Spleen (tissue), 13 donors: ENCODE results near the gene ANKRD17. TPM values are rescaled to one million over a fixed set of nuclear protein-coding genes. Genes with fewer than 3 reads are reported as not detected.
A peak's percentile ranks its signal among the peaks of the same experiment; 100 is the strongest.

ENCODE experiments used
- DNase-seq: peaks from one replicate; pipeline ENCODE4 v3.0.0-alpha.2; 2020
- H3K27ac ChIP-seq, 8 donors: fragments of 200-600 bp; sonication (generic) in 7 of 8; 1 replicate in 4 of 8; 2 replicates in 4 of 8; pipeline versions ENCODE4 v1.5.0 to v1.8.0; 2016 to 2021; ENCODE audit warnings: inconsistent platforms in 4 of 8, mild to moderate bottlenecking in 4 of 8, moderate library complexity in 1 of 8
- H3K27me3 ChIP-seq, 7 donors: fragments of 200-600 bp; sonication (generic) in 6 of 7; replicated peaks in 1 of 7; 1 replicate in 4 of 7; 2 replicates in 3 of 7; pipeline versions ENCODE4 v1.5.0 to v1.8.0; 2016 to 2021; ENCODE audit warnings: inconsistent platforms in 3 of 7, mild to moderate bottlenecking in 1 of 7
- H3K36me3 ChIP-seq, 6 donors: fragments of 200-600 bp; sonication (generic) in 5 of 6; 1 replicate in 4 of 6; 2 replicates in 2 of 6; pipeline versions ENCODE4 v1.5.0 to v1.8.0; 2016 to 2021; ENCODE audit warnings: inconsistent platforms in 2 of 6
- H3K4me1 ChIP-seq, 6 donors: fragments of 200-600 bp; sonication (generic) in 5 of 6; 1 replicate in 3 of 6; 2 replicates in 3 of 6; pipeline versions ENCODE4 v1.5.0 to v1.8.0; 2016 to 2021; ENCODE audit warnings: inconsistent platforms in 3 of 6
- H3K4me3 ChIP-seq, 8 donors: fragments of 200-600 bp; sonication (generic) in 7 of 8; 1 replicate in 4 of 8; 2 replicates in 4 of 8; pipeline versions ENCODE4 v1.5.0 to v1.8.0; 2016 to 2021; ENCODE audit warnings: inconsistent platforms in 4 of 8, mild to moderate bottlenecking in 4 of 8, moderate library complexity in 2 of 8
- H3K9me3 ChIP-seq, 8 donors: fragments of 200-600 bp; sonication (generic) in 7 of 8; 1 replicate in 4 of 8; 2 replicates in 4 of 8; pipeline versions ENCODE4 v1.5.0 to v1.8.0; 2016 to 2021; ENCODE audit warnings: inconsistent platforms in 4 of 8
- POLR2A ChIP-seq, 3 donors: fragments of 450-650 bp; IDR thresholded peaks; one replicate each; pipeline ENCODE4 v1.5.1; 2017; ENCODE audit warnings: antibody characterized with exemption in 3 of 3, mild to moderate bottlenecking in 1 of 3
- POLR2AphosphoS5 ChIP-seq, 3 donors: sonication (generic); formaldehyde crosslinking; IDR thresholded peaks; one replicate each; pipeline ENCODE4 v1.5.1; 2017; ENCODE audit warnings: antibody characterized with exemption in 3 of 3
- WGBS, 5 donors: extraction: QIAGEN DNeasy Blood & Tissue Kit in 3 of 5; methylation state at CpG; one replicate each; pipeline versions ENCODE4 v1.1.5 to v1.1.7; 2013 to 2018; 5-methylcytosine and 5-hydroxymethylcytosine counted together
- intact Hi-C: fragments of 100-400 bp; cut with DNase I; formaldehyde crosslinking; loops from one replicate; pipeline ENCODE4 v1.15.0; 2023; ENCODE audit warnings: low total_unique reads
- long read RNA-seq, 2 donors: transcript quantifications; one replicate each; lab custom pipeline, GENCODE V29; 2026
- polyA plus RNA-seq, 3 donors: library from polyadenylated mRNA; stranded (reverse); fragments of 200-250 nt; gene quantifications; one replicate each; pipeline ENCODE4 v1.2.1, GENCODE V29; 2013
- total RNA-seq, 7 donors: library from RNA; depleted of rRNA in 3 of 7; stranded (reverse); fragments of >200 nt in 3 of 7; fragmentation: NEBNext Ultra II Directional in 4 of 7; extraction: Animal tissue kit (Norgen Biotek cat#: 25700) in 4 of 7; gene quantifications; one replicate each; pipeline versions ENCODE4 v1.1.0 to v1.2.1, GENCODE V29; 2016 to 2021
- TF ChIP-seq, protein P1 (sequence below), 11 experiments: fragments of 200-600 bp in 7 of 11; fragments of 450-650 bp in 4 of 11; sonication (generic) in 4 of 11; IDR thresholded peaks in 8 of 11; conservative IDR thresholded peaks in 3 of 11; 1 replicate in 7 of 11; 2 replicates in 4 of 11; pipeline versions ENCODE4 v1.4.0 to v1.8.0; 2016 to 2021; ENCODE audit warnings: antibody characterized with exemption in 11 of 11, inconsistent platforms in 4 of 11, mild to moderate bottlenecking in 1 of 11
- donor health status: healthy with polysubstance abuse.
- donor health status: DM: no; HTN: no; CAD: no; lungs with moderate emphysema.
- donor health status: DM: no; HTN: no; CAD: no.
- donor health status: Bipolar disorder and iron deficiency.
- donor health status: healthy.
- donor health status: DM: no; HTN: no; CAD: no.
- donor health status: DM: yes; HTN: yes; CAD: no.

ANKRD17 gene, protein sequence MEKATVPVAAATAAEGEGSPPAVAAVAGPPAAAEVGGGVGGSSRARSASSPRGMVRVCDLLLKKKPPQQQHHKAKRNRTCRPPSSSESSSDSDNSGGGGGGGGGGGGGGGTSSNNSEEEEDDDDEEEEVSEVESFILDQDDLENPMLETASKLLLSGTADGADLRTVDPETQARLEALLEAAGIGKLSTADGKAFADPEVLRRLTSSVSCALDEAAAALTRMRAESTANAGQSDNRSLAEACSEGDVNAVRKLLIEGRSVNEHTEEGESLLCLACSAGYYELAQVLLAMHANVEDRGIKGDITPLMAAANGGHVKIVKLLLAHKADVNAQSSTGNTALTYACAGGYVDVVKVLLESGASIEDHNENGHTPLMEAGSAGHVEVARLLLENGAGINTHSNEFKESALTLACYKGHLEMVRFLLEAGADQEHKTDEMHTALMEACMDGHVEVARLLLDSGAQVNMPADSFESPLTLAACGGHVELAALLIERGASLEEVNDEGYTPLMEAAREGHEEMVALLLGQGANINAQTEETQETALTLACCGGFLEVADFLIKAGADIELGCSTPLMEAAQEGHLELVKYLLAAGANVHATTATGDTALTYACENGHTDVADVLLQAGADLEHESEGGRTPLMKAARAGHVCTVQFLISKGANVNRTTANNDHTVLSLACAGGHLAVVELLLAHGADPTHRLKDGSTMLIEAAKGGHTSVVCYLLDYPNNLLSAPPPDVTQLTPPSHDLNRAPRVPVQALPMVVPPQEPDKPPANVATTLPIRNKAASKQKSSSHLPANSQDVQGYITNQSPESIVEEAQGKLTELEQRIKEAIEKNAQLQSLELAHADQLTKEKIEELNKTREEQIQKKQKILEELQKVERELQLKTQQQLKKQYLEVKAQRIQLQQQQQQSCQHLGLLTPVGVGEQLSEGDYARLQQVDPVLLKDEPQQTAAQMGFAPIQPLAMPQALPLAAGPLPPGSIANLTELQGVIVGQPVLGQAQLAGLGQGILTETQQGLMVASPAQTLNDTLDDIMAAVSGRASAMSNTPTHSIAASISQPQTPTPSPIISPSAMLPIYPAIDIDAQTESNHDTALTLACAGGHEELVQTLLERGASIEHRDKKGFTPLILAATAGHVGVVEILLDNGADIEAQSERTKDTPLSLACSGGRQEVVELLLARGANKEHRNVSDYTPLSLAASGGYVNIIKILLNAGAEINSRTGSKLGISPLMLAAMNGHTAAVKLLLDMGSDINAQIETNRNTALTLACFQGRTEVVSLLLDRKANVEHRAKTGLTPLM (N-terminal part only)
- total RNA-seq (10 to 100 TPM; 53.1 to 71.5 (median 63.3) TPM), polyA plus RNA-seq (1 to 10 TPM; 7.1 to 8.0 (median 7.4) TPM)
- long read RNA-seq, donor 1, partial matches to known transcripts = 19 of 19 reads
- long read RNA-seq, donor 1, other reads (novel, unspliced or antisense) = 0 of 19 reads
- long read RNA-seq, donor 2, partial matches to known transcripts = 10 of 11 reads
- long read RNA-seq, donor 2, other reads (novel, unspliced or antisense) = 0 of 11 reads

DNA sequence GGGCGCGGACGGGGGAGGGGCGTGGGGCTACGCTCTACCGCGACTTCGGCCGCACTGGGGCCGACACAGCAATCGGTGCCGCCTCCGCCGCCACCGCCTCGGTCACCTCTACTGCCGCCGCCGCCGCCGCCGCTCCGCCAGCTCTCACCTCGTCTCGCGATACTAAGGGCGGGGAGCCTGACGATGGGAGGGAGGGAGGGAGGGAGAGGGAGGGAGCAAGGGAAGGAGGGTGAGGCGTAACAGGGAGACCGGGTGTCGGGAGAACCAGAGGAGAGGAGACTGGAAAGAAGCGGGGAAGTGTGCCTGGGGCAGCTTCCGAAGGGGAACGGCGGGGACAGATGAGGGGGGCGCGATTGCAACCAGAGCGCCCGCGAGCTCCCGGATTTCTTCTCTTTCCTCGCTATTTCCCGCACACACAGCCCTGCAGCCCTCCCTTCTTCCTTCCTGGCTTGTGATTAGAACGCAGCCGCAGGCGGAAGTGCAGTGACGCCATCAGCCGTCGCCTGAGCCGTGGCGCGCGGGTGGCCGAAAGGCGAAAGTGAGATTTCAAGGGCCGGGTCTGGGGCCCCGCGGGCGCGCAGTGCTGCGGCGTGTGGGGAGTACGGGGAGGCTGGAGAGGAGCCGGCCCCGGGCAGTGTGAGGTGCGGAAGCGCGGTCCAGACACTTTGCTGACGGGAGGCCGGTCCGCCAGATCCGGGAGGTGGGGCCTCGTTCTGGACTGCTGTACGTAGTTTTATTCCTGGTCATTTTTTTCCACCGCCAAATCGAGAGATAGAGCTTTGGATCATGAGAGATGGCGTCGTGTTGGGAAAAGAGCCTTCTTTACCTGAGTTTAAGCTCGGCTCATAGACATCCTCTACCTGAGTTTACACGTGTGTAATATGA is at the start of gene ANKRD17:
ANKRD17 (minus strand) TSS at position 113 of the 885 bp plus-strand sequence. CDS start 130 bp downstream, outside the sequence.
- DNase-seq = peak; percentile 99
- peaks cover 33 to 72% (median 58%) of the 10 kb centered on the region in 6 donors for H3K4me1 ChIP-seq
- intact Hi-C loops = no loop called here
- H3K27ac ChIP-seq = peak within 1 kb of the TSS; percentile 86 to 99 (median 98)
- no peaks in the 10 kb centered on the region for H3K9me3 ChIP-seq
- peaks cover 0 to 8% (median 0%) of the 10 kb centered on the region in 6 donors for H3K36me3 ChIP-seq
- WGBS, 5 donors = 0 to 1% (median 1%) methylated on average over 63 to 79 of the region's 80 CpGs
- peak; percentile 12 to 54 (median 42) for TF ChIP-seq POLR2A (IDR thresholded peaks at IDR 0.05)
- TF ChIP-seq, protein P1, sequence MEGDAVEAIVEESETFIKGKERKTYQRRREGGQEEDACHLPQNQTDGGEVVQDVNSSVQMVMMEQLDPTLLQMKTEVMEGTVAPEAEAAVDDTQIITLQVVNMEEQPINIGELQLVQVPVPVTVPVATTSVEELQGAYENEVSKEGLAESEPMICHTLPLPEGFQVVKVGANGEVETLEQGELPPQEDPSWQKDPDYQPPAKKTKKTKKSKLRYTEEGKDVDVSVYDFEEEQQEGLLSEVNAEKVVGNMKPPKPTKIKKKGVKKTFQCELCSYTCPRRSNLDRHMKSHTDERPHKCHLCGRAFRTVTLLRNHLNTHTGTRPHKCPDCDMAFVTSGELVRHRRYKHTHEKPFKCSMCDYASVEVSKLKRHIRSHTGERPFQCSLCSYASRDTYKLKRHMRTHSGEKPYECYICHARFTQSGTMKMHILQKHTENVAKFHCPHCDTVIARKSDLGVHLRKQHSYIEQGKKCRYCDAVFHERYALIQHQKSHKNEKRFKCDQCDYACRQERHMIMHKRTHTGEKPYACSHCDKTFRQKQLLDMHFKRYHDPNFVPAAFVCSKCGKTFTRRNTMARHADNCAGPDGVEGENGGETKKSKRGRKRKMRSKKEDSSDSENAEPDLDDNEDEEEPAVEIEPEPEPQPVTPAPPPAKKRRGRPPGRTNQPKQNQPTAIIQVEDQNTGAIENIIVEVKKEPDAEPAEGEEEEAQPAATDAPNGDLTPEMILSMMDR (IDR thresholded peaks at IDR 0.05 in 8 of 11, conservative IDR thresholded peaks at IDR 0.05 in 3 of 11) = peak in 9 of 11 experiments; percentile 18 to 69 (median 36)
- peak; percentile 97 to 99 (median 98) for TF ChIP-seq POLR2AphosphoS5 (IDR thresholded peaks at IDR 0.05)
- no peaks in the 10 kb centered on the region for H3K27me3 ChIP-seq
- peak within 1 kb of the TSS; percentile 67 to 94 (median 80) for H3K4me3 ChIP-seq

DNA sequence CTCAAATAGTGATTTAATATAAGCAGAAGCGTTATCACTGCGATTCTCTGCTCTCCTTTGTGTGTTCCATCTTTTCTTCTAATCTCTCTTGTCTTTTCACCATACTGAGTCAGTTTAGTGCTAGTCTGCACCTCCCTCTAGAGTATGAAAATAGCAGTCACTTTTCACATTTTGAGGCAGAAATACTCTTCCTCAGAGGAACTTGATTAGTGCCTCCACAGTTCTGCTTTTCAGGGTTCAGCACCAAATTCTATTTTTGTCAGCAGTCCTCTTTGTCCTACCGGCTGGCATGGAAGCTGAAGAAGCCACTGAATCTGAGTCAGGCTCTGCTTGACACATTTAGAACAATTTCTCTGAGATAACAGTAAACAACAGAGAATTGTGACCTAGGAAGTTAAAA is 49.7 kb upstream of the ANKRD17 start:
- TF ChIP-seq, protein P1 (IDR thresholded peaks at IDR 0.05 in 8 of 11, conservative IDR thresholded peaks at IDR 0.05 in 3 of 11) = no peak
- no peak for TF ChIP-seq POLR2A (IDR thresholded peaks at IDR 0.05)
- TF ChIP-seq POLR2AphosphoS5 (IDR thresholded peaks at IDR 0.05) = no peak
- WGBS, 5 donors = 49 to 54% (median 52%) methylated on average over 3 of the region's 3 CpGs
- Histone ChIP-seq H3K4me3 (no peak overlapping the region), H3K27ac (no peak overlapping the region), H3K36me3 (no peaks in the 10 kb centered on the region), H3K9me3 (no peaks in the 10 kb centered on the region), H3K4me1 (peaks cover 0 to 3% (median 0%) of the 10 kb centered on the region in 6 donors), H3K27me3 (no peaks in the 10 kb centered on the region)
- DNase-seq = no peak
- intact Hi-C loops = no loop called here

DNA sequence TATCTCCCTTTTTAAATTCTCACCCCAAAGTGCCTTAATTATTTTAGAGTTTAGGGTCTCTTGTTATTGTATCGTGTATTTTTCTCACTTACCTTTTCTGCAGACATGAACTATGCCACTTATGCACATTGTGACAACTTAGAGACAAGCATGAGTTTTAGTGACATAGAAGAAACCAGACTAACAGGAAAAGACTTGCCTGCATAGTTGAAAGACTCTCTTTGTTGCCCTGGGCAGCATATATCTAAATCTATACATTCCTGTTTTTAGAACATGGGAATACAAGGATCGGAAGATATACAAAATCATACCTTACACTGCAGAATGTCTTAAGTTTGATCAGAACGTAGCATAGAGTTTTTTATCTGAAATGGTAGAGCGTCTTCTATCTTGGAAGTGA is 45.1 kb upstream of the ANKRD17 start:
- intact Hi-C loops = no loop called here
- no peak overlapping the region for H3K4me3 ChIP-seq
- TF ChIP-seq, protein P1 (IDR thresholded peaks at IDR 0.05 in 8 of 11, conservative IDR thresholded peaks at IDR 0.05 in 3 of 11) = no peak
- TF ChIP-seq POLR2AphosphoS5 (IDR thresholded peaks at IDR 0.05) = no peak
- TF ChIP-seq POLR2A (IDR thresholded peaks at IDR 0.05) = no peak
- H3K36me3 ChIP-seq = no peaks in the 10 kb centered on the region
- H3K9me3 ChIP-seq = peaks cover 0 to 16% (median 13%) of the 10 kb centered on the region in 8 donors
- DNase-seq = no peak
- no peaks in the 10 kb centered on the region for H3K4me1 ChIP-seq
- no peak overlapping the region for H3K27ac ChIP-seq
- 88 to 95% (median 91%) methylated on average over 4 of the region's 4 CpGs for WGBS, 5 donors
- no peaks in the 10 kb centered on the region for H3K27me3 ChIP-seq
